Right atrium auricular region (tissue), 2 donors: ENCODE measurements around the gene ACTC1. TPM values are rescaled to one million over a fixed set of nuclear protein-coding genes. Genes with fewer than 3 reads are reported as not detected.

Experiments used
- DNase-seq: peaks from one replicate; pipeline ENCODE4 v3.0.0-alpha.2; 2019; ENCODE audit warnings: low spot score
- H3K27ac ChIP-seq, 2 donors: fragments of 200-600 bp; sonication (generic); 1 replicate in 1 of 2; 2 replicates in 1 of 2; pipeline ENCODE4 v1.5.1; 2016 to 2019
- H3K27me3 ChIP-seq, 2 donors: fragments of 200-600 bp; sonication (generic); one replicate each; pipeline versions ENCODE4 v1.5.1 to v1.6.0; 2017 to 2019
- H3K36me3 ChIP-seq: fragments of 200-600 bp; sonication (generic); one replicate; pipeline ENCODE4 v1.5.1; 2016
- H3K4me1 ChIP-seq, 2 donors: fragments of 200-600 bp; sonication (generic); one replicate each; pipeline versions ENCODE4 v1.5.1 to v1.6.0; 2017 to 2019
- H3K4me3 ChIP-seq, 2 donors: fragments of 200-600 bp; sonication (generic); 1 replicate in 1 of 2; 2 replicates in 1 of 2; pipeline ENCODE4 v1.5.1; 2017 to 2019; ENCODE audit warnings: mild to moderate bottlenecking in 1 of 2, moderate library complexity in 1 of 2
- H3K9me3 ChIP-seq, 2 donors: fragments of 200-600 bp; sonication (generic); one replicate each; pipeline ENCODE4 v1.5.1; 2019
- total RNA-seq, 2 donors: library from RNA; depleted of rRNA; stranded (reverse); fragments of >200 nt; gene quantifications; one replicate each; pipeline ENCODE4 v1.1.0, GENCODE V29; 2016
- TF ChIP-seq, protein P1 (sequence below), 2 donors: fragments of 200-600 bp; sonication (generic); IDR thresholded peaks; one replicate each; pipeline ENCODE4 v1.5.1; 2019; ENCODE audit warnings: antibody characterized with exemption in 2 of 2

The ACTC1 gene
- total RNA-seq, 2 donors from 2014 or later, result 8,662 to 10,302 TPM

GRCh38 chr15:34760909-34761308 is 34.4 kb downstream of the ACTC1 start:
- H3K4me1 ChIP-seq, result no peaks in the 10 kb centered on the region
- TF ChIP-seq, protein P1, sequence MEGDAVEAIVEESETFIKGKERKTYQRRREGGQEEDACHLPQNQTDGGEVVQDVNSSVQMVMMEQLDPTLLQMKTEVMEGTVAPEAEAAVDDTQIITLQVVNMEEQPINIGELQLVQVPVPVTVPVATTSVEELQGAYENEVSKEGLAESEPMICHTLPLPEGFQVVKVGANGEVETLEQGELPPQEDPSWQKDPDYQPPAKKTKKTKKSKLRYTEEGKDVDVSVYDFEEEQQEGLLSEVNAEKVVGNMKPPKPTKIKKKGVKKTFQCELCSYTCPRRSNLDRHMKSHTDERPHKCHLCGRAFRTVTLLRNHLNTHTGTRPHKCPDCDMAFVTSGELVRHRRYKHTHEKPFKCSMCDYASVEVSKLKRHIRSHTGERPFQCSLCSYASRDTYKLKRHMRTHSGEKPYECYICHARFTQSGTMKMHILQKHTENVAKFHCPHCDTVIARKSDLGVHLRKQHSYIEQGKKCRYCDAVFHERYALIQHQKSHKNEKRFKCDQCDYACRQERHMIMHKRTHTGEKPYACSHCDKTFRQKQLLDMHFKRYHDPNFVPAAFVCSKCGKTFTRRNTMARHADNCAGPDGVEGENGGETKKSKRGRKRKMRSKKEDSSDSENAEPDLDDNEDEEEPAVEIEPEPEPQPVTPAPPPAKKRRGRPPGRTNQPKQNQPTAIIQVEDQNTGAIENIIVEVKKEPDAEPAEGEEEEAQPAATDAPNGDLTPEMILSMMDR (IDR thresholded peaks at IDR 0.05), result no peak

DNA sequence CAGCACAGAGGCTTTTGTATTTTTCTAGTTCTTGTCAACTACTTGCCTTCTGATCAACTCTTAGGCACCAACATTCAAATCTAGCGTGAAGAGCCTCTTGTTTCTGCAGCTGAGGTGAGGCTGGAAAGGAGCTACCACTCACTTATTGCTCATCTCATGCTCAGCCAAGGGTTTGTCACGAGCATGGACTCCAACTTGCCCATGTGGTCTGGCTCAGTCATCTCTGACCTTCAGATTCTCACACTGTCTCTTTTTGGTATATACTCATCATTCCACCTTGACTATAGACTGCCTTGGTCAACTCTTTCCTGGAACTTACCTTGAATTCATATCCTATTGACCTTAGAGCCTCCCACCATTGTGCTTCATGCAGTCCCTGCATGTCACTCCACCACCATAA is 35.4 kb downstream of the ACTC1 start:
- no peak overlapping the region for H3K4me3 ChIP-seq
- TF ChIP-seq, protein P1 (IDR thresholded peaks at IDR 0.05), result no peak
- no peaks in the 10 kb centered on the region for H3K36me3 ChIP-seq

More at GRCh38 chr15:34760909-34761308, 34.4 kb downstream of the ACTC1 start:
- Histone ChIP-seq H3K36me3 (no peaks in the 10 kb centered on the region), H3K27me3 (no peaks in the 10 kb centered on the region), H3K4me3 (no peak overlapping the region), H3K27ac (no peak overlapping the region), H3K9me3 (no peaks in the 10 kb centered on the region)
- DNase-seq, result no peak

GRCh38 chr15:34759347-34759746 is 36.0 kb downstream of the ACTC1 start:
- TF ChIP-seq, protein P1 (IDR thresholded peaks at IDR 0.05), result no peak
- Histone ChIP-seq H3K27ac (no peak overlapping the region), H3K36me3 (no peaks in the 10 kb centered on the region), H3K4me3 (no peak overlapping the region), H3K27me3 (no peaks in the 10 kb centered on the region), H3K9me3 (no peaks in the 10 kb centered on the region), H3K4me1 (peaks cover 0 to 8% of the 10 kb centered on the region in 2 donors)
- DNase-seq, result no peak

More for the DNA sequence above, 35.4 kb downstream of the ACTC1 start:
- Histone ChIP-seq H3K27ac (no peak overlapping the region), H3K9me3 (no peaks in the 10 kb centered on the region), H3K4me1 (peaks cover 0 to 3% of the 10 kb centered on the region in 2 donors), H3K27me3 (no peaks in the 10 kb centered on the region)
- no peak for DNase-seq

DNA sequence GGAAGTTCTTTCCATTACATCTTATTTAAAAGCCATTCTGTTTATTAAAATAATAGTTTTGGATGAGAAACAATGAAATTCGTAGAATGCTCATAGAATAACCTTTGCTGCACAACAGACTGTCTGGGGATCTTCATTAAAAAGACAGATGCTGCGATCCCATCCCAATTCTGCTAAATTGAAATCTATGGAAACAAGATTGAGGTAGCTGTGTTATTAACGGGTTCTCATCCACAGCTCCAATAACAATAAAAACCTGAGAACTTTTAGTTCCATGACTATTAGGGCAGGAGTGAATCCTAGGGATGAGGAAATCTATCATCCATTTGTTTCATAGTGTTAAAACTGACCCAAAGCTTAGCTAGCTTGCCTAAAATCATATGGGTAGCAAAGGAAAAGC is 38.1 kb downstream of the ACTC1 start:
- Histone ChIP-seq H3K27me3 (peaks cover 0 to 6% of the 10 kb centered on the region in 2 donors), H3K27ac (no peak overlapping the region), H3K36me3 (no peaks in the 10 kb centered on the region), H3K9me3 (no peaks in the 10 kb centered on the region), H3K4me3 (no peak overlapping the region), H3K4me1 (peaks cover 0 to 14% of the 10 kb centered on the region in 2 donors)
- no peak for DNase-seq
- TF ChIP-seq, protein P1 (IDR thresholded peaks at IDR 0.05), result no peak

GRCh38 chr15:34755419-34755773 is 40.0 kb downstream of the ACTC1 start:
- TF ChIP-seq, protein P1 (IDR thresholded peaks at IDR 0.05), result no peak
- peaks cover 0 to 14% of the 10 kb centered on the region in 2 donors for H3K4me1 ChIP-seq
- no peak for DNase-seq
- H3K27me3 ChIP-seq, result peaks cover 0 to 6% of the 10 kb centered on the region in 2 donors
- no peaks in the 10 kb centered on the region for H3K9me3 ChIP-seq
- H3K4me3 ChIP-seq, result peak overlapping the region; percentile 53
- no peaks in the 10 kb centered on the region for H3K36me3 ChIP-seq
- H3K27ac ChIP-seq, result peak overlapping the region in 1 of 2 donors; percentile 72
